ENCODE results near the gene SND1.

DNA sequence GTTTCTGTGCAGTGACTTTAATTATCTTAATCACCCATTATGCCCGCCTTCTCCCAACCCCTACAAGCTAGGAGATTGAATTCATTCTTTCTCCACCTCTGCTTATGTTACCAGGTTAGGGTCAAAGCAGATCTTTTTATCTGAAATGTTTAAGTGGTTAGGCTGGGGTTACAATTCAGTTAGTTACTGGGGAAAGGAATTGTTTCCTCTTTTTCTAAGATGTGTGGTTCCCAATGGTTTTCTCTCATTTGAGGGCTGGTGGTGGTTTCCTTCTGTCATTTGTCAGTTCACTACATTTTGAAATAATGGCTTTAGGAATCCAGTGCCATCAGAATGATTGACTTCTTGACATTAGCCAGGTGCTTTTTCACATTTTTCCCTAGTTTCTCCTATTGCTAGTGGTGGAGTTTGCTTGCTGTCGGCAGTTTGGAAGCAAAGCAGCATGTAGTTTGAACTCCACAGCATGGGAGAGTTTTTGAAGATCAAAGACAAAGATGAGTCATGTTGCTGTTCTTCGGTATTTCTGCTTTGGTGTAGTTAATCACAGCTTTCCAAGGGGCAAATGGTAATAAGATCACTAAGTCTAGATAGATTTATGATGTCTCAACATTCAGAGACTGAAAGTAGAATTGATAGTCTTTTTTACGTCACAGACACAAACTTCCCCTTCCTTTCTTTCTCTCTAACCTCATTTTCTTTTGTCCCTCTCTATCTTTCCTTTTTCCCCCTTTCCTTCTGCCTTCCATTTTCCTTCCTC, 168.2 kb downstream of the SND1 start:
- TF ChIP-seq, protein P1, sequence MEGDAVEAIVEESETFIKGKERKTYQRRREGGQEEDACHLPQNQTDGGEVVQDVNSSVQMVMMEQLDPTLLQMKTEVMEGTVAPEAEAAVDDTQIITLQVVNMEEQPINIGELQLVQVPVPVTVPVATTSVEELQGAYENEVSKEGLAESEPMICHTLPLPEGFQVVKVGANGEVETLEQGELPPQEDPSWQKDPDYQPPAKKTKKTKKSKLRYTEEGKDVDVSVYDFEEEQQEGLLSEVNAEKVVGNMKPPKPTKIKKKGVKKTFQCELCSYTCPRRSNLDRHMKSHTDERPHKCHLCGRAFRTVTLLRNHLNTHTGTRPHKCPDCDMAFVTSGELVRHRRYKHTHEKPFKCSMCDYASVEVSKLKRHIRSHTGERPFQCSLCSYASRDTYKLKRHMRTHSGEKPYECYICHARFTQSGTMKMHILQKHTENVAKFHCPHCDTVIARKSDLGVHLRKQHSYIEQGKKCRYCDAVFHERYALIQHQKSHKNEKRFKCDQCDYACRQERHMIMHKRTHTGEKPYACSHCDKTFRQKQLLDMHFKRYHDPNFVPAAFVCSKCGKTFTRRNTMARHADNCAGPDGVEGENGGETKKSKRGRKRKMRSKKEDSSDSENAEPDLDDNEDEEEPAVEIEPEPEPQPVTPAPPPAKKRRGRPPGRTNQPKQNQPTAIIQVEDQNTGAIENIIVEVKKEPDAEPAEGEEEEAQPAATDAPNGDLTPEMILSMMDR (IDR thresholded peaks at IDR 0.05), result no peak
- TF ChIP-seq POLR2AphosphoS5 (IDR thresholded peaks at IDR 0.05) (no peak), EP300 (IDR thresholded peaks at IDR 0.05; ENCODE audit: low read depth) (no peak)

Data from transverse colon (tissue), 4 donors.